Adrenal gland (tissue), 12 donors: ENCODE data around the gene IRX2. TPM values are rescaled to one million over a fixed set of nuclear protein-coding genes. Genes with fewer than 3 reads are reported as not detected.

Source experiments
- DNase-seq, 7 donors: peaks; one replicate each; pipeline ENCODE4 v3.0.0-alpha.2; 2019 to 2020
- H3K27ac ChIP-seq, 5 donors: fragments of 200-600 bp; sonication (generic) in 4 of 5; 1 replicate in 3 of 5; 2 replicates in 2 of 5; pipeline versions ENCODE4 v1.5.1 to v1.8.0; 2016 to 2020; ENCODE audit warnings: mild to moderate bottlenecking in 1 of 5
- H3K27me3 ChIP-seq: fragments of 200-600 bp; 2 replicates; pipeline ENCODE4 v1.8.0; 2021
- H3K36me3 ChIP-seq, 2 donors: fragments of 200-600 bp; replicated peaks in 1 of 2; 1 replicate in 1 of 2; 2 replicates in 1 of 2; pipeline versions ENCODE4 v1.5.1 to v1.8.0; 2018 to 2022
- H3K4me1 ChIP-seq, 2 donors: fragments of 200-600 bp; replicated peaks in 1 of 2; 1 replicate in 1 of 2; 2 replicates in 1 of 2; pipeline versions ENCODE4 v1.5.1 to v1.8.0; 2018 to 2021
- H3K4me3 ChIP-seq, 4 donors: fragments of 200-600 bp; sonication (generic) in 3 of 4; one replicate each; pipeline ENCODE4 v1.5.1; 2016 to 2018
- H3K9me3 ChIP-seq, 3 donors: fragments of 200-600 bp; sonication (generic) in 1 of 3; replicated peaks in 1 of 3; 1 replicate in 2 of 3; 2 replicates in 1 of 3; pipeline versions ENCODE4 v1.5.1 to v1.8.0; 2016 to 2021
- CTCF ChIP-seq, 6 experiments: fragments of 450-650 bp in 4 of 6; fragments of 200-600 bp in 2 of 6; sonication (generic) in 1 of 6; IDR thresholded peaks; 1 replicate in 5 of 6; 2 replicates in 1 of 6; pipeline versions ENCODE4 v1.5.1 to v1.8.0; 2016 to 2021; ENCODE audit warnings: antibody characterized with exemption in 6 of 6, mild to moderate bottlenecking in 2 of 6, moderate library complexity in 1 of 6
- POLR2A ChIP-seq, 2 donors: fragments of 450-650 bp; IDR thresholded peaks; one replicate each; pipeline ENCODE4 v1.6.1; 2017; ENCODE audit warnings: antibody characterized with exemption in 2 of 2, mild to moderate bottlenecking in 2 of 2, moderate library complexity in 1 of 2
- WGBS, 4 donors: extraction: QIAGEN DNeasy Blood & Tissue Kit in 2 of 4; methylation state at CpG; one replicate each; pipeline versions ENCODE4 v1.1.5 to v1.1.7; 2013 to 2017; 5-methylcytosine and 5-hydroxymethylcytosine counted together
- intact Hi-C, 2 donors: fragments of 100-400 bp; cut with DNase I; formaldehyde crosslinking; loops; one replicate each; pipeline versions ENCODE4 v1.14.1 to v1.15.0; 2022 to 2023
- polyA plus RNA-seq, 3 donors: library from polyadenylated mRNA; stranded (reverse); fragments of 200-250 nt in 2 of 3; fragments of 350-450 nt in 1 of 3; fragmentation: Illumina TruSeq in 1 of 3; extraction: RNeasy Lipid Tissue Mini Kit (QIAGEN cat#74804) in 1 of 3; gene quantifications; one replicate each; pipeline ENCODE4 v1.2.3, GENCODE V29; 2013 to 2014
- total RNA-seq, 9 donors: library from RNA; depleted of rRNA in 4 of 9; stranded (reverse); fragments of >200 nt in 4 of 9; fragments of 120-200 nt in 1 of 9; fragmentation: NEBNext Ultra II Directional in 1 of 9; extraction: Animal tissue kit (Norgen Biotek cat#: 25700) in 1 of 9; gene quantifications; one replicate each; pipeline versions ENCODE4 v1.1.0 to v1.2.4, GENCODE V29; 2013 to 2023
- donor health status: healthy with polysubstance abuse.
- donor health status: Bipolar disorder and iron deficiency.
- donor health status: DM: yes; HTN: yes; CAD: no.
- donor health status: DM: no; HTN: no; CAD: no.
- donor health status: DM: no; HTN: no; CAD: no.
- donor health status: DM: yes; HTN: yes; CAD: no.

Gene IRX2
- total and polyA plus RNA-seq, 12 donors, result 0.08 to 0.40 (median 0.15) TPM; not detected in 4

GRCh38 chr5:2755681-2756171 is 4.2 kb upstream of the IRX2 start:
- TF ChIP-seq POLR2A (IDR thresholded peaks at IDR 0.05) (no peak), CTCF (IDR thresholded peaks at IDR 0.05) (no peak)
- no peaks in the 10 kb centered on the region for H3K36me3 ChIP-seq
- intact Hi-C loops, result no loop called here
- DNase-seq, result peak in 1 of 7 donors; percentile 10
- H3K4me3 ChIP-seq, result peak overlapping the region in 1 of 4 donors; percentile 25
- H3K9me3 ChIP-seq, result no peaks in the 10 kb centered on the region
- WGBS, 4 donors, result 3 to 5% (median 3%) methylated on average over 22 to 30 of the region's 30 CpGs
- no peak overlapping the region for H3K27ac ChIP-seq
- peaks cover 89% of the 10 kb centered on the region for H3K27me3 ChIP-seq
- H3K4me1 ChIP-seq, result peaks cover 0 to 14% of the 10 kb centered on the region in 2 donors

DNA sequence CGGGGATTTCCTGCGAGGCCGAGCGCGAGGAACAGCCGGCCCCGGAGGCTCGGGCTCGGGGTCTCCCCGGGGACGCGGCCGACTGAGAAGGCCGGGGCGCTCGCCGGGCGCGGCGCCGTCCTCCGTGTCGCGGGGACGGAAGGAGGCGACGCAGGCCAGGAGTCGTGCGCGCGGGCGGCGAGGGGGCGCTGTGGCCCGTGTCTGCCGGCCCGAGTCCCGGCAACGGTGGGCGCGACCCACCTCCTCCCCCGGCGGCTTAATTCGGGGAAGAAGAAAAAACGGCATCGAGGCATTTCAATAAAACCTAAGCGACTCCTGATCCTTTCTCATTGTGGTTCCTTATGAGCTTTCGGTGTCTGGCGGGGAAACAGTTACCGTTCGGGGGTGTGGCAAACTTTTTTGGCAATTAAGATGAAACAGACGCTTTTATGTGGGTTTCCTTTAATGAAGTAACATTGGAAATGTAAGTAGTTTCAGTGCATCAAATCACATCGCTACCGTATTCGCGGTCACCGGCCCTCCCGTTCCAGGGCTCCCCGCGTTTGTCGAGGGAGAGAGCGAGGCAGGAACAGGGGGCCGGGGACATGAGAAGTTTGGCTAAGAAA is 3.7 kb upstream of the IRX2 start:
- H3K27ac ChIP-seq, result no peak overlapping the region
- H3K27me3 ChIP-seq, result peaks cover 94% of the 10 kb centered on the region
- no peaks in the 10 kb centered on the region for H3K36me3 ChIP-seq
- no peak for DNase-seq
- no peak overlapping the region for H3K4me3 ChIP-seq
- TF ChIP-seq CTCF (IDR thresholded peaks at IDR 0.05) (no peak), POLR2A (IDR thresholded peaks at IDR 0.05) (no peak)
- intact Hi-C loops, result no loop called here
- no peaks in the 10 kb centered on the region for H3K9me3 ChIP-seq
- WGBS, 4 donors, result 4 to 13% (median 6%) methylated on average over 16 to 63 of the region's 63 CpGs
- peaks cover 0 to 14% of the 10 kb centered on the region in 2 donors for H3K4me1 ChIP-seq

GRCh38 chr5:2754581-2755075 is 3.2 kb upstream of the IRX2 start:
- no peak for DNase-seq
- Histone ChIP-seq H3K4me3 (no peak overlapping the region), H3K36me3 (no peaks in the 10 kb centered on the region), H3K27ac (no peak overlapping the region), H3K4me1 (peaks cover 0 to 14% of the 10 kb centered on the region in 2 donors), H3K9me3 (no peaks in the 10 kb centered on the region), H3K27me3 (peaks cover 95% of the 10 kb centered on the region)
- 5 to 16% (median 9%) methylated on average over 21 to 27 of the region's 27 CpGs for WGBS, 4 donors
- intact Hi-C loops, result no loop called here
- TF ChIP-seq CTCF (IDR thresholded peaks at IDR 0.05), result no peak
- no peak for TF ChIP-seq POLR2A (IDR thresholded peaks at IDR 0.05)

DNA sequence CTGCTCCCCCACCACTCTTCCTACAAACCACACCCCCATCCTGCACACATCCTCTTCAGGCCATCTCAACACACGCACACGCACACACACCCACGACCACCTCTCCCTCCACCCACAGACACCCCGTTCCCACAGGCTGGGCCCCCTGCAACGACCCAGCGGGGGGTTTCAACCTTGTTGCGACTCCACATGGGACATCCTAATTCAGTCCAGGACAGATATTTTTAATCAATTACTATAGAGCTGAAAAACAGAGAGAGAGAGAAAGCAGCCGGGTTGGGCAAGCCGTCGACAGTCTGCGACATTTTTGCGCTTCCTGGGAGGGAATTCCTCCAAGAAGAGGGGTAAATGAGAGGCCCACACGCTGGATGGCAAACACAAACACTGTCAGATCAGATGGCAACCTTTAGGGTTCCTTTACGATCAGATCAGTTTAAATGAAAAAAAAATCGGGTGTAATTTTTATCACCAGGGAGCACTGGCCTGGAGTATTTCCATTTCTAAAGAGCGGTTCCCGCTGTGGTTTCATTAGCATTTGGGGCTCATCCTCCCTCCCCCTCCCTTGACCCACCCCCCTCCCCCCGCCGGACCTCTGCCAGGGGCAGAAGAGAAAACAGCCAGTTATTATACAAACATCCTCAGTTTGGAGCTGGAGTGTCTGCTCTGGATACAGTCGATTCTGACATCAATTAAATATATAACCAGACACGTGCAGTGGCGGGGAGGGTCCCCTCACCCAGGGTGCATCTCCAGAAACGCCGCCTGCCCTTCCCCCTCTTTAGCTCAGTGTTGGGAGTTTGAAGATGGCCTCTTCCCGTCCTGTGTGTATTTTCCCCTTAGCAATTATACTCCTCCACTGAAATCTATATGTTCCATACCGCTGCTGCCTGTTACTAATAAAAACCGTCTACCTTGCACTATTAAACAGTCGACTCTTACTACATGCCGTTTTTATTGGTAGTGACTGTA is 2.3 kb upstream of the IRX2 start:
- WGBS, 4 donors, result 3 to 5% (median 4%) methylated on average over 28 to 29 of the region's 29 CpGs
- Histone ChIP-seq H3K36me3 (no peaks in the 10 kb centered on the region), H3K4me3 (no peak overlapping the region), H3K9me3 (no peaks in the 10 kb centered on the region), H3K27me3 (peaks cover 95% of the 10 kb centered on the region), H3K4me1 (peaks cover 0 to 14% of the 10 kb centered on the region in 2 donors), H3K27ac (no peak overlapping the region)
- DNase-seq, result peak in 1 of 7 donors; percentile 7
- intact Hi-C loops, result no loop called here
- no peak for TF ChIP-seq POLR2A (IDR thresholded peaks at IDR 0.05)
- TF ChIP-seq CTCF (IDR thresholded peaks at IDR 0.05), result no peak
